NCI-H2029 treated with DMSO at 0.1 percent for 48 hours (cell line): ENCODE data around the gene DOK4.
"Not testable (repeated sequence)": the region's sequence is repeated elsewhere in the genome, so short reads cannot be mapped to it uniquely, and the experiment has no call there.

Experiments
- DNase-seq: peaks from one replicate; lab custom pipeline; 2025; lab: John Stamatoyannopoulos, UW

DOK4 gene

DNA sequence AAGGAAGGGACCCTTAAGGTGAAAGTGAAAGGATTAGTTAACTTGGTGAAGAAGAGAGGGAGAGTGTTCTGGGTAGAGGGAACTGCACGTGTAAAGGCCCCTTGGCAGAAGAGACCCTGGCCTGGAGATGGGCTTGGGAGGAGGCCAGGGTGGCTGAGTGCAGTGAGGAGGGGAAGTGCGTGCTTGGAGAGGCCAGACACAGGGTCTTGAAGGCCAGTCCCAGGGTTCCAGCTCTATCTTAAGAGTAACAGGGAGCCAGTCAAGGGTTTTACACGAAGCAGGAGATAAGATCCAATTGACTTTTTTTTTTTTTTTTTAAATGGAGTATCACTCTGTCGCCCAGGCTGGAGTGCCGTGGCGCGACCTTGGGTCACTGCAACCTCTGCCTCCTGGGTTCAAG lies 15.2 kb upstream of the DOK4 start:
- no peak for DNase-seq

DNA sequence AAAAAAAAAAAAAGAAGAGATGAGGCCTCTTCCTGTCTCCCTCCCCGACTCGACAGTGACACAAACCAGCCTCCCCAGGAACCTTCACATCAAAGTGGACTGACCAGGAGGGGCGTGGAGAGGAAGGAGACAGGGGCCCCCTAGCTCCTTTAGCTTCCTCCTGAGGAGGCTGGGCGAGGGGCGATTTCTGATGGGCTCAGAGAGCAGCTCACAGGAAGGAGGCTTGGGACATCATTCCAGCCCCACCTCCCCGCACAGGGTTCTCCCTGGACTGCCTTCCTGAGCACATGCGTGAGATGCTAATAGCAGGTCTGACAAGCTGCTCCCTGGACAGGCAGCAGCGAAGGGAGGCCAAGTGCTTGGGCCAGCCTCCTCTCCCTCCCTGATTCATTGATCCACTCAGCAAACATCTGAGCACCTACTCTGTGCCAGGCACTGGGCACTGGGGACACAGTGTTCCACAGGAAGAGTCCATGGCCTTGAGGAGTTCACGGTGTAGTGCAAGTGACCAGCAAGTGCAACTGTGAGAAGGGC lies 14.4 kb upstream of the DOK4 start:
- DNase-seq: no peak

DNA sequence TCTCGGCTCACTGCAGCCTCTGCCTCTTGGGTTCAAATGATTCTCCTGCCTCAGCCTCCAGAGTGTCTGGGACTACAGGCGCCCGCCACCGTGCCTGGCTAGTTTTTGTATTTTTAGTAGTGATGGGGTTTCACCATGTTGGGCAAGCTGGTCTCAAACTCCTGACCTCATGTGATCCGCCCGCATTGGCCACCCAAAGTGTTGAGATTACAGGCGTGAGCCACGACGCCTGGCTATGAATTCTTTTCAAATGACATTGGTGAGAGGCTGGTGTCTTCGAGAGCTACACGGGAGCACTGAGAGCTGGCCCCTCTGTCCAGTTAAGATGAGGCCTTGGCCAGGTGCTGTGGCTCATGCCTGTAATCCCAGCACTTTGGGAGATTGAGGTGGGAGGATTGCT lies 13.6 kb upstream of the DOK4 start:
- DNase-seq: not testable (repeated sequence)

DNA sequence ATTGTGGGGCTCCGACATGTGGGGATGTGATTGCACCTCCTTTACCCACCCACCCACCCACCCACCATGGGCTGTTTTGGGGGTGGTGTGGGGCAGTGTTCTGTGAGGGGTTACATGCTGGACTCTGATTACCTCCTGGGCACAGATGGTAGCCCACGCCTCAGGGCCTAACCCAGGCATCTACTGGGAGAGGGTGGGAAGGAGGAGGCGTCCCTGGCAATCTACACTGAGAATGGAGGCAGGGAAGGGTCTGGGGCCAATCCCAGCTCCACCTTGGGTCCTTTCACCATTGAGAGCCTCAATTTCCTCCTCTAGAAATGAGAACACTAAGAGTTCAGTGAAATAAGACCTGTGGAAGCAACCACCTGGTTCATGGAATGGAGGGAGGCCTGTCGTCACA lies 11.7 kb upstream of the DOK4 start:
- no peak for DNase-seq

DNA sequence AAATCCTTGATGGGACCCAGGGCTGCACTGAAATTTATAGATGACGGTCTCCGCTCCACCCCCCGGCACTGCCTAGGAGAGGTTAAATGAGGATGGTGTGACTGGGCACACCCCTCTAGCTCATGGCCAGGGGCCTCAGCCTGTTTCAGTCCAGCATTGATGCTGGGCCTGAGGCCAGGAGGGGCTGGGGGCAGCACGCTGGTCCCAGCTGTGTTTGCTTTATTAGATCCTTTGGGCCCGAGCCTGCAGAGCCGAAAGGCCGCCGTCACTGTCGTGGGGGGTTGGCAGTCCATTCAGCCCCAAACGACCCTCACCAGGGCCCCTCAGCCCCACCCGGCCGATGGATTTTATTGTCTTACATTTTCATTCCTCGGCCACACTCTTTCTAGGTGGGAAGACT lies 10.8 kb upstream of the DOK4 start:
- DNase-seq: no peak

DNA sequence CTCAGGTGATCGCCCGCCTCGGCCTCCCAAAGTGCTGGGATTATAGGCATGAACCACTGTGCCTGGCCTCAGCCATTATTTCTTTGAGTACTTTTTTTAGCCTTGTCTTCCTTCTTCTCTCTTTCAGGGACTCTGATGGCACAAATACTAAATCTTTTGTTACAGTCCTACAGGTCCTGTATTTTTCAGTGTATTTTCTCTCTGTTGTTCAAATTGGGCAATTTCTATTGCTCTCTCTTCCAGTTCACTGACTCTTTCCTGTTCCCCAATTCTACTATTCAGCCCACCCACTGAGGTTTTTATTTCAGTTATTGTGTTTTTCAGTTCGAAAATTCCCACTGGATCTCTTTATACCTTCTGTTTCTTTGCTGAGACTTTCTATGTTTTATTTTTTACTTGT lies 7.5 kb upstream of the DOK4 start:
- no peak for DNase-seq

DNA sequence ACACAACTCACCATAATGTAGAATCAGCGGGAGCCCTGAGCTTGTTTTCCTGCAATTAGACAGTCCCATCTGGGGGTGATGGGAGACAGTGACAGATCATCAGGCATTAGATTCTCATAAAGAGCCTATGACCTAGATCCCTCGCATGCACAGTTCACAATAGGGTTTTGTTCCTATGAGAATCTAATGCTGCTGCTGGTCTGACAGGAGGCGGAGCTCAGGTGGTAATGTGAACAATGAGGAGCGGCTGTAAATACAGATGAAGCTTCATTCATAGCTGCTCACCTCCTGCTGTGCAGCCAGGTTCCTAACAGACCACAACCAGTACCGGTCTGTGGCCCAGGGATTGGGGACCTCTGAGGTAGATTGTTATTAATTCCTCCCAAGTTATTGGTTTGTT lies 2.9 kb upstream of the DOK4 start:
- no peak for DNase-seq

DNA sequence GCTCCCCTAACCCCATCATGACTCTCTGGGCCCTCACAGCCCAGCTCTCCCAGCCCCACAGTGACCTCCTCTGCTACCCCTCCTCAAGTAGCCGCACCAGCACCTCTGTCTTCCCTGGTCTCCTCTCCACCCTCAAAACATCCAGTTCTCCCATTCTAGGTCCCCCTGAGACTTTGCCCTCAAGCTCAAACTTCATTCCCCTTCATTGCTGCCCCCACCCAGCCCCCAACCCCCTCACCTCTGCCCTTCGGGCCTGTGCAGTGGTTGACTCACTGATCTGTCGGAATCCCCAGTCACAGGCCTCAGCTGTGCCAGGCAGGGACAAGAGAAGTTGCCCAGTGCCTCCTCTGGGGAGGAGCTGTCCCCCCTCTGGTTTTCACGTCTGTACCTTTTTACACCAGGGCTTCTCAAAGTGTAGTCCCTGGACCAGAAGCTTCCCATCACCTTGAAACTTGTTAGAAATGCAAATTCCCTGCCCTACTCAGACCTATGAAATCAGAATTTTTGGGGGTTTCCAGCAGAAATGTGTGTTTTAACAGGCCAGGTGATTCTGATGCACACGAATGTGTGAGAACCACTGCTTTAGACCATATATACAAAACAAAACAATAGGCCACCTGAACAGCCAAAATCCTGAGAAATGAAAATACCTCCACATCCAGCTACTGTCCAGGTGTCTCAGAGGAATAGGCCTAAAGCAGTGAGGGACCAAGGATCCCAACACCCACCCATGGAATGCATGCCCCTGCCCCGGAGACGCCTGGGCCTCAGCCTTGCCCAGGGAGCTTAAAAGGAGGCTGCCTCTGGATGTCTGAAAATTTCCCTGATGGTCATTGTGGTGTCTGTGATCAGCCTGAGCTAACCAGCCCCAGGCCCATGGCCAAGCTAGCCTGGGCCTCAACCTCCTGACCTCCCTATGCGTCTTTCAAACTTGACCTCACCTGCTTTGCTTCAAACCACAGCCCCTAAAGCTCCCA lies 853 bp upstream of the DOK4 start:
- no peak for DNase-seq

DNA sequence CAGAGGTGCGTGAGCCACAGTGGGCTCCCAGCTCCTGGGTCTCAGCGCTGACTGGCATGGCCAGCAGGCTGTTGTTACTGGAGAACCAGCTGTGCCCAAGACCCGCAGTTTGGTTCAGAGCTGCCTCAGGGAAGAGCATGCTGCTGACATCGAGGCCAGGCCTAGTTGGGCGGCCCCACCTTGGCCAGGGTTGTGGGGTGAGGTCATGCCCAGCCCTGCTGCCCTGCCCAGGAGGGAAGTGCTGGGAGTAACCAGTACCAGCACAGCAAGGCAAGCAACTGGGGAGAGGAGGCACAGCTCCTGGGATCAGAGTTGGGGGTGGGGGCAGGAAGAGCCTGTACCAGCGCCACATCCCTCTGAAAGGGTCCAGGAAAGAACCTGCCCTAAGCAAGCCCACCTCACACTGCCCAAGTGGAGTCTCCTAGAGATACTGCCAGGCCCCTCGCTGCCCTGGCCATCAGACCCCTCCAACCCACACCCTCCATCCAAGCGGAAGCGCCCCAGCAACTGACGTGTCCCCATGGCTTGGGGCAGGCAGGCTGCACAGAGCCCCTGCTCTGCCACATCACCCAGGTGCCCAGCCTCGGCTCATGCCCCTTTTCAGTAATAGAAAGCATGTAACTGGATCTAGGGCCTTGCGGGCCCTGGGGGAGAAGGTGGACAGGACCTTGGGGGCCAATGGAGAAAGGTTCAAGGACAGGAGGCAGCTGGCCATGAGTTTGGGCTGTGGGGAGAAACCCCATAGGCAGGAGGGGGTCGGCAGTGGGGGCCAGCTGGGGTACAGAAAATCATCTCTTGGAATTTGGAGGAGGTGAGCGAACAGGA lies 990 bp downstream of the DOK4 start:
- no peak for DNase-seq

DNA sequence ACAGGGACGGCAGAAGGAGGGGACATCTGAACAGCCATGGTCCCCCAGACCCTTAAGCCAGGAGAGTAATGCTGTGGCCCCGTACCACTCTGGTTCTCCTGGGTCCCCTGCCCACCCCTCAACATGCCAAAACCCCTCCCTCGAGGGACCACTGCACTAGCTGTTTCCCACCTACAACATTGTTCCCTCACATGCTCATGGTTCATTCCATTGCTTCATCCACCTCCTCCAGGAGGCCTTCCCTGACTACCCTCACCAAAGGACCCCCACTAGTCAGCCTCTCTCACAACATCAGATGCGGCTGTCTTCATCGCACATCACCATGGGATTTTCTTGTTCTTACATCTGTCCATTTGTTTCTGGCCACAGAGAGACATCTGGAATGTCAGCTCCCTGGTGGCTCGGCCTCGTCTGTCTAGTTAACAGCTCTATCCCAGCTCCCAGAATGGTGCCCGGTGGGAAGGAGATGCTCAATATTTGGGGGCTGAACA lies 1.7 kb downstream of the DOK4 start:
- no peak for DNase-seq

DNA sequence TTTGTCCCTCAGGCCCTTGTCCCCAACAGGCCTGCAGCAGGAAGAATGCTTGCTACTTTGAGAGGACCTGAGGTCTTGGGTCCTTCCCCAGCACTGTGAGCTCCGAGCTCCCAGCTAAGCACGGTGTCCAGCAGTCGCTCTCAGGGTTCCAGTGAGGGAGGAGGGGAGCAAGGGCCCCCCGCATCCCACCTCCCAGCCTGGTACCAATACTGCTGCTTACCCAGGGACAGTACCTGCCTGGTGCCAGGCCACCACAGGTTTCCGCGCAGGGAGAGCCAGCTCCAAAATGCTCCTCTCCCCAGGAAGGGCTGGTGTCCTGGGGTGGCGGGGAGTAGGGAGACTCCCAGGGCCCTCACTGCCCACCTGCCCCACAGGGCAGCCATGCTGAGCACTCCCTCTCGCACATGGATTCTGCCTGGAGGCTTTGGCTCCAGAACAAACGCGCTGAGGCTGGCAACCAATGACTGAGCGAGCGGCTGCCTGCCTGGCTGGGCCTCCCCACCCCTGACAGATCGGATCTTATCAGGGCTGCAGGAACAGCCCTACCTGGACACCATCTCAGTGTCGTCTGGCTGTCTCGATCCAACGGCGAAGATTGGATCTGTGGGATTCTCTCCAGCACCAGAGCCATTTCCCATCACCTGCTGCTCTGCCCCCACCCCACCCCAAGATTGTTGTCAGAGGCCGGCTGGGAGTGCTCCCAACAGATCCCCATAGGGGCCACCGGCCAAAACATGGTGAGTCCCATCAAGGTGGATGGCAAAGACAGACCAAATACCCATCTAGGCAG lies 2.4 kb downstream of the DOK4 start:
- no peak for DNase-seq

DNA sequence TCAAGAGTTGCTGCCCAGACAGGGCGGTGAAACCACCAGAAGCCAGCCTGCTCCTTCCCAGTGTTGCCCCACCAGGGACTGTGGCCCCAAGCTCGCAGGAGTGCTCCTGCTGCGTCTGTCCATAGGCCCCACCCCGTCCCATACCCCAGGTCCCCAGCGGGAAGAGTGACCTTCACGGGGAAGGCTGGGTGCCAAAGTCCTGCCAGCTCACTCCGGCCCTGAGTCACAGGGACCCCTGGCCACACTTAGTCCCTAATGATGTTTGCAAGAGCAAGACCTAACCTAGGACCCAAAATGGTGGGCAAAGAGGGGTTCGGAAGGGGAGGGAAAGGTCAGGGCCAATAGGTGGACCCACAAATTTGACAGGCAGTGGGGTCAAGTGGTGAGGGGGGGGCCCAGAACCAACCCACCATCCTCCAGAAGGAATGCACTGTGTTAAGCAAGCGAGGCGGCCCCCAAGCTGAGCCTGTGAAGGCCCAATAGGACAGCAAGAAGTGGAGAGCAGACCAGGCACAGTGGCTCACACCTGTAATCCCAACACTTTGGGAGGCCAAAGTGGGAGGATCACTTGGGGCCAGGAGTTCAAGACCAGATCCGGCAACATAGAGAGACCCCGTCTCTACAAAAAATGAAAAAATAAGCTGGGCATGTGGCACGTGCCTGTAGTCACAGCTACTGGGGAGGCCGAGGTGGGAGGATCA lies 3.3 kb downstream of the DOK4 start:
- DNase-seq: no peak

DNA sequence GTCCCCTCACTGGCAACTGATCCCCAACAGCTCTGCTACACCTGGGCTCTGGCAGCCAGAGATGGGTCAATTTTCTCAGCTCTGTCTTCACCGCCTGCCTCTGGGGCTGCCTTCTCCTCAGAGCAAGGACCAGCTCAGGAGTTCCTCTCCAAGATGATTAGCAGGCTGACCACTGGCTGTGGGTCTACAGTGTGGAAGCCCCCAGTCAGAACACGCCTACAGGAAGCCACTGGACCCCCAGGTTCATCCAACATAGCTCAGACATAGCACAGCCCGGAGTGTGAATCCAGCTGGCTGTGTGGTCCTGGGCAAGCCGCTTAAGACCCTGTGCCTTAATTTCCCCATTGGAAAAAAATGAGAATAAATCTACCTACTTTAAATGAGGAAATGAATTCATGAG lies 4.9 kb downstream of the DOK4 start:
- no peak for DNase-seq

DNA sequence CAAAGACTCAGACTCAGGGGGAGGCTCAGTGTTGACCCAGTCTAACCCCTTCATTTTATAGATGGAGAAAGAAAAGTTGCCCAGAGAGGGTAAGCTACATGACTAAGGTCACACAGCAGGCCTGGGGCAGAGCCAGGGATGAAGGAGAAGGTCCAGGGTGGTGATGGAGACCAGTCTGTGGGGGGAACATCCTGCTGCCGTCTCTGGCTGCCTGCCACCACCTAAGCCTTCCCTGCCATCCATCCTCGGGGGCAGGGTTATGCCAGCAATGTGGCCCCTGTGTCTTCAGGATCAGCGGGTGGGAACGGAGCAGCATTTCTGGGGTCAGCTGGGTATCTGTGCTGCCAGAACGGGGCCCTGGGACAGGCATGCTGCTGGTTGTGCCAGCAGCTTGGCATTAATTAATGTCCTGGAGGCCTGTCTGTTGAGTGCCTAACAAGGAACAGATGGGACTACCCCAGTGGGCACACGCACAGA lies 5.5 kb downstream of the DOK4 start:
- no peak for DNase-seq

DNA sequence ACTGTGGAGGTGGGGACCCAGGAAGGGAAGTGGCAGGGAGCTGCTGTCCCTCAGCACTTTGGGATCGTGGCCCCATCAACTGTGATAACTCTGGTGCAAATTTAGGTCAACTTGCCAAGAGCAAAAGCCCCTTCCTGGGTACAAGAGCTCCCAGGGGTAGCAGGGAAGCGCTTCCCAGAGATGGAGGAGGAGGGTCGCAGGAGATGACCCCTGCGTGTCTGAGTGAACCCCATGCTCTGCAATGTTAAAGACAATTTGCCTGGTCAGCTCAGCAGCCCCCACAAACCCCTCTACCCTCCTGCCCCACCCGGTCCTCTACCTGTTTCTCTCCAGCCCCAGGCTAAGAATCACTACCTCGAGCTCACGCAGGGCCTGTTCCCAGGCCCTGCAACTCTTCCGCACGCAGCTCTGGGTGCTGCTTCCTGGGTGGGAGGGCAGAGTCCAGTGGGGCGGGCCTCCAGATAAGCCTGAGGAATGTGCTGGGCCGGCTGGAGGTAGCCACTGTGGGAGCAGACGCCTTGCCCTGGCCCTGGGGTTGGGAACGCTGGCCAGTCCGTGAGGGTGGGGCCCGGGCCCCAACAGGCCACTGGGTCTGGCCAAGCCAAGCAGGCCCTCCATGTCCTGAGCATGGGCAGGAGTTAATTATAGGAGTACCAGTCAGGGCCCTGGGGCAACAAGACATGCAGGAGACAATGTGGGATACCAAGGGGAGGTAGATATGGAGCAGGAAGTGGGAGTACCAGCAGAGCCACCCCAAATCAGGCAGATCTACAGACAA lies 6.1 kb downstream of the DOK4 start:
- no peak for DNase-seq

DNA sequence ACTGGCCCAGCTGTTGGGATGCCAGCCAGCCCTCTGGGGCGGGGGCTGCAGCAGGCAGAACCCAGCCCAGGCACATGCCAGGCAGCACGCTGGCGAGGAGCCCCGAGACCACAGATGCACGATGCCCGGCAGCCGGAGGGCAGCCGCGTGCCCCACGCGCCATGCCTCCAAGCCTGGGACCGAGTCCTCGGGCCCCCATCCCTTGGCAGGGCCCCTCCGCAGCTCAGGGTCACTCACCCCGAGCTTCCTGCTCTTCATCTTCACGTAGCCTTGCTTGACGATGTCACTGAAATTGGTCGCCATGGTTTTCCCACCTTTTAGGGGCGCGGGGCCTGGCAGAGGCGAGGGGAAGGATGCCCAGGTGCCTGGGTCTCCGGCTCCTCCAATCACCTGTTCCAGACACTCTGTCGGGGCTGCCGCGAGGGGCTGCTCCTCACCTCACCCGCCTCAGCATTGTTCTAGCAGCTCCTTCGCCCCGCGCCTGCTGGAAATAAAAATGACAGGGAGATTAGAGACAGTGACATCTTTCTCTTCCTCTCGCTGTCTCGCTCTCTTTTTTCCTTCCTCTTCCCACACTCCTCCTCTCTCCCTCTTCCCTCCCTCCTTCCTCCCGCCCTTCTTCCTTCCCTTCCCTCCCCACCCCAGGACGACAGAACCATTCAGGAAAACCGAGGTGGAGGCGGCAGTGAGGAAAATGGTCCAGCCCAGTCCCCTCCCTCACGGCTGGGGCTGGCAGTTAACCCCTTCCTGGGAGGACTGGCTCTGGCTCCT lies 6.9 kb downstream of the DOK4 start:
- DNase-seq: no peak

DNA sequence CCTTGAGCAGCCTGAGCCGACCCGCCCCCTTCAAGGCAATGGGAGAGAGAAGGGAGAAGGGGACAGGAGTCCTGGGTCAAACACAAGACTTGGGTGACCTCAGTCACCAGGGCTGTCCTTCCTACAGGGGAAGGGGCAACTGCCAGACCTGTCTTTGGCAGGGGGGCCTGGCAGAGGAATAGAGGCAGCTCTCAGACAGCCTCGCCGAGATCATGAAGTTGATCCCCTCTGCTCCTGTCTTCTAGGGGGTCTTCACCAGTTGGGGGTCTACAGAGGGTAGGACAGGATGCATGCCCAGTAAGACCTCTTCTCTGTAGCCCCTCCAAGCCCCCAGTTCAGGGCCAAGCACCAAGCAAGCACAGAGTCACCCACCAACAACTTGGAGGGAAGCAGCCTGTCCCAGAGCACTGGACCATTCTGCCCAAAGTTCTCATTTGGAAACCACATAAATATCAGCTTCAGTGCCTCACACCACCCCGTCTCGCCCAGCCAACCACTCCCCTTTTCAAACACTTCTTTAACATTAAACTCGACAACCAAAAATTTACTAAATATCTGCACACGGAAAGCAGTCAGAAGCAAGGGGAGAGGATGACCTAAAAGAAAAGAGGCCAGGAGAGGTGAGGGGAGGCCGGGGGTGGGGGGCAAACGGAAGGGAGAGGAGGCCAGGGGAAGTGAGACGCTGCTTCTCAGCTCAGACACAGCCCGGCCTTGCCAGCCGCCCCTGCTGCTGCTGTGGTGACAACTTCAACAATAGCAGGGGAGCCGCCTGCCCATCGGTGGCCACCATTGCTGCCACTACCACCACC lies 7.7 kb downstream of the DOK4 start:
- no peak for DNase-seq

DNA sequence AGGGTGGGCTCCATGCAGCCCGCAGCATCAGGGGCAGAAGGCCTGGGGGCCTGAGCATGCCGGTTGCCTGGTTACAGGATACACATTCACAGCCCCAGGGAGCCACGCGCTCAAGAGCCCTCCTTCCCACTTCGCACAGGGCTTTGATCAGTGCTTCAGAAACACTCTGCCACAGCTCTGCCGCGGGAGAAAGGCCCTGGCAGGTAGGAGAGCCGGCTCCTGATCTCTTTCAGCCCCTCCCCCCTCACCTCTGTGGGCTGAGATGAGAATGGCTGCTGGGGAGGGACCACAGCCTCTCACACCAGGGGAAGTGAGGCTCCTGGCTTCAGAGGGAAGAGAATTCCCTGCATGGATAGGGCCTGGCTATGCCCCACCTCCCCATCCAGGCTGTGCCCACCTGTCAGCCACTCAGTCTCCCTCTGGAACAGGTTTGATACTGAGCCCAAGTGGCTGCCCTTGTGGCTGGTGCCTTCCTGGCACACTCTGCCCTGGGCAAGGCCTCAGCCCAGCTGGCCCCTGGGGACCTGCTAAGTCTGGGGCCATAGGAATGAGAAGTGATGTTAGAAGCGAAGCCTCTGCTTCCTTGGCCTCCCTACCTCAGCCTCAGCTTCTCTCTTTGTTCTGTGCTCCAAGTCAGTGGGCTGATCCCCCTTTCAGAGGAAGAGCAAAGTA lies 8.6 kb downstream of the DOK4 start:
- DNase-seq: no peak
